Psoas muscle (tissue), 8 donors: Measurements from ENCODE around the gene CCDC191. TPM values are rescaled to one million over a fixed set of nuclear protein-coding genes. Genes with fewer than 3 reads are reported as not detected.

Experiments
- ATAC-seq, 4 donors: fragments of 200-7000 bp; cut with Tn5 transposase; one replicate each; pipeline ENCODE4 v1.9.1; 2020; ENCODE audit warnings: moderate library complexity in 3 of 4, mild to moderate bottlenecking in 2 of 4
- DNase-seq, 2 donors: peaks; one replicate each; pipeline ENCODE4 v3.0.0-alpha.2; 2020
- H3K27ac ChIP-seq: fragments of 200-600 bp; one replicate; pipeline ENCODE4 v1.8.0; 2022
- H3K27me3 ChIP-seq, 3 donors: fragments of 200-600 bp in 1 of 3; one replicate each; pipeline versions ENCODE4 v1.6.1 to v1.8.0; 2013 to 2022; ENCODE audit warnings: low read length in 2 of 3, mild to moderate bottlenecking in 2 of 3, moderate library complexity in 1 of 3; ENCODE audit not compliant: insufficient read depth in 3 of 3
- H3K36me3 ChIP-seq, 2 donors: fragments of 200-600 bp in 1 of 2; one replicate each; pipeline versions ENCODE4 v1.6.1 to v1.8.0; 2013 to 2022; ENCODE audit warnings: low read depth in 1 of 2, mild to moderate bottlenecking in 1 of 2, moderate library complexity in 1 of 2; ENCODE audit not compliant: insufficient read depth in 1 of 2
- H3K4me1 ChIP-seq: fragments of 200-600 bp; one replicate; pipeline ENCODE4 v1.8.0; 2022
- H3K4me3 ChIP-seq: fragments of 200-600 bp; one replicate; pipeline ENCODE4 v1.8.0; 2022; ENCODE audit warnings: mild to moderate bottlenecking
- H3K9me3 ChIP-seq: fragments of 200-600 bp; one replicate; pipeline ENCODE4 v1.8.0; 2022
- WGBS, 3 donors: extraction: QIAGEN DNeasy Blood & Tissue Kit; methylation state at CpG; one replicate each; pipeline versions ENCODE4 v1.1.6 to v1.1.7; 2013; 5-methylcytosine and 5-hydroxymethylcytosine counted together
- intact Hi-C, 2 donors: fragments of 100-400 bp; cut with DNase I; formaldehyde crosslinking; loops; one replicate each; pipeline versions ENCODE4 v1.11.0 to v1.14.2; 2022
- polyA plus RNA-seq, 3 donors: library from polyadenylated mRNA; stranded (reverse); fragments of 200-250 nt; gene quantifications; one replicate each; pipeline ENCODE4 v1.2.3, GENCODE V29; 2013
- total RNA-seq, 4 donors: library from RNA; stranded (reverse); fragmentation: NEBNext Ultra II Directional in 2 of 4; extraction: Animal tissue kit (Norgen Biotek cat#: 25700) in 2 of 4; gene quantifications; one replicate each; pipeline versions ENCODE4 v1.2.1 to v1.2.4, GENCODE V29; 2021 to 2023
- TF ChIP-seq, protein P1 (sequence below): fragments of 200-600 bp; IDR thresholded peaks from one replicate; pipeline ENCODE4 v1.8.0; 2022; ENCODE audit warnings: antibody characterized with exemption
- donor health status: healthy with polysubstance abuse.
- donor health status: DM: no; HTN: no; CAD: no; lungs with moderate emphysema.
- donor health status: Bipolar disorder and iron deficiency.
- donor health status: healthy.
- donor health status: DM: yes; HTN: yes; CAD: no.
- donor health status: DM: no; HTN: no; CAD: no.
- donor health status: DM: no; HTN: no; CAD: no.
- donor health status: DM: yes; HTN: yes; CAD: no.

Gene CCDC191
- total and polyA plus RNA-seq, 7 donors: 0.34 to 1.2 (median 0.65) TPM

DNA sequence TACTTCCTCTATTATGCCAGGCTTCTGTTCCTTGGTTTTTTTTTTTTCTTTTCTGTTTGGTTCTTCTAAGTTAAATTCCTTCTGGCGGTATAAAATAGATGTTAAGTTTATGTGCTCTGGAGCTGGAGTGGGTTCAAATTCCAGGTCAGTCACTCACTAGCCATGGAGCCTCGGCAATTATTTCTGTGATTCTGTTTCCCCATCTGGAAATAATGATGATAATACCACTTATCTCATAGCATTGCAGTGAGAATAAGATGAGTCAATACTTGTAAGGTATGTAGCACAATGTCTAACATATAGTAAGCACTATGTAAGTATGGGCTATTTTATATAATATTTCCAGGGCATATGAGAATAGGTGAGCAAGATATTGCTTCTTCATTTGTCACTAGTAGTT, 141.7 kb downstream of the CCDC191 start:
- ATAC-seq (no peak), DNase-seq (no peak)
- Histone ChIP-seq H3K27ac (no peak overlapping the region), H3K9me3 (no peaks in the 10 kb centered on the region), H3K4me3 (no peak overlapping the region), H3K27me3 (no peaks in the 10 kb centered on the region), H3K4me1 (no peaks in the 10 kb centered on the region), H3K36me3 (no peaks in the 10 kb centered on the region)
- WGBS, 3 donors: 34 to 39% (median 35%) methylated on average over 2 of the region's 2 CpGs
- TF ChIP-seq, protein P1, sequence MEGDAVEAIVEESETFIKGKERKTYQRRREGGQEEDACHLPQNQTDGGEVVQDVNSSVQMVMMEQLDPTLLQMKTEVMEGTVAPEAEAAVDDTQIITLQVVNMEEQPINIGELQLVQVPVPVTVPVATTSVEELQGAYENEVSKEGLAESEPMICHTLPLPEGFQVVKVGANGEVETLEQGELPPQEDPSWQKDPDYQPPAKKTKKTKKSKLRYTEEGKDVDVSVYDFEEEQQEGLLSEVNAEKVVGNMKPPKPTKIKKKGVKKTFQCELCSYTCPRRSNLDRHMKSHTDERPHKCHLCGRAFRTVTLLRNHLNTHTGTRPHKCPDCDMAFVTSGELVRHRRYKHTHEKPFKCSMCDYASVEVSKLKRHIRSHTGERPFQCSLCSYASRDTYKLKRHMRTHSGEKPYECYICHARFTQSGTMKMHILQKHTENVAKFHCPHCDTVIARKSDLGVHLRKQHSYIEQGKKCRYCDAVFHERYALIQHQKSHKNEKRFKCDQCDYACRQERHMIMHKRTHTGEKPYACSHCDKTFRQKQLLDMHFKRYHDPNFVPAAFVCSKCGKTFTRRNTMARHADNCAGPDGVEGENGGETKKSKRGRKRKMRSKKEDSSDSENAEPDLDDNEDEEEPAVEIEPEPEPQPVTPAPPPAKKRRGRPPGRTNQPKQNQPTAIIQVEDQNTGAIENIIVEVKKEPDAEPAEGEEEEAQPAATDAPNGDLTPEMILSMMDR: no peak
- intact Hi-C loops: loop anchor here in 1 of 2 donors (5.0 to 10.0 kb wide), 2 partner anchors 67 to 180 kb away; no protein-coding TSS in a partner anchor

Other genes with a start within 250 kb of the CCDC191 start
- gene GRAMD1C, start 217.7 kb downstream of the CCDC191 start, total RNA-seq: under 1 TPM; 0.53 to 0.81 (median 0.65) TPM
- under 1 TPM; 0.20 to 0.39 (median 0.36) TPM for gene GRAMD1C, start 217.7 kb downstream of the CCDC191 start, polyA plus RNA-seq
- gene ZDHHC23, start 108.5 kb downstream of the CCDC191 start, total RNA-seq: 1 to 10 TPM in 3 of 4 donors, under 1 TPM in 1; 0.99 to 3.4 (median 1.9) TPM
- 1 to 10 TPM; 1.1 to 3.9 (median 2.2) TPM for gene ZDHHC23, start 108.5 kb downstream of the CCDC191 start, polyA plus RNA-seq
- 1 to 10 TPM; 7.4 to 9.6 (median 8.0) TPM for gene QTRT2, start 211 bp upstream of the CCDC191 start, total RNA-seq
- 10 to 100 TPM in 1 of 3 donors, 1 to 10 TPM in 2; 3.4 to 10.8 (median 8.8) TPM for gene QTRT2, start 211 bp upstream of the CCDC191 start, polyA plus RNA-seq
- not detected for gene DRD3, start 122.5 kb upstream of the CCDC191 start, total RNA-seq
- gene DRD3, start 122.5 kb upstream of the CCDC191 start, polyA plus RNA-seq: not detected
- not detected for gene ZNF80, start 181.1 kb upstream of the CCDC191 start, total RNA-seq
- gene ZNF80, start 181.1 kb upstream of the CCDC191 start, polyA plus RNA-seq: not detected
- under 1 TPM in 3 of 4 donors, not detected in 1; 0.07 to 0.46 (median 0.13) TPM for gene TIGIT, start 237.5 kb upstream of the CCDC191 start, total RNA-seq
- gene TIGIT, start 237.5 kb upstream of the CCDC191 start, polyA plus RNA-seq: under 1 TPM in 2 of 3 donors, not detected in 1; 0.03 to 0.06 TPM